HG03060 (cell line): ENCODE measurements around the gene ZNF581.

Experiments used
- ATAC-seq: cut with Tn5 transposase; IDR thresholded peaks from one replicate; pipeline ENCODE4 v1.9.1; 2021; ENCODE audit warnings: low read depth, moderate number of reproducible peaks; ENCODE audit not compliant: unreplicated experiment

Gene ZNF581

GRCh38 chr19:55609326-55609725, 34.1 kb upstream of the ZNF581 start:
- ATAC-seq = no peak

DNA sequence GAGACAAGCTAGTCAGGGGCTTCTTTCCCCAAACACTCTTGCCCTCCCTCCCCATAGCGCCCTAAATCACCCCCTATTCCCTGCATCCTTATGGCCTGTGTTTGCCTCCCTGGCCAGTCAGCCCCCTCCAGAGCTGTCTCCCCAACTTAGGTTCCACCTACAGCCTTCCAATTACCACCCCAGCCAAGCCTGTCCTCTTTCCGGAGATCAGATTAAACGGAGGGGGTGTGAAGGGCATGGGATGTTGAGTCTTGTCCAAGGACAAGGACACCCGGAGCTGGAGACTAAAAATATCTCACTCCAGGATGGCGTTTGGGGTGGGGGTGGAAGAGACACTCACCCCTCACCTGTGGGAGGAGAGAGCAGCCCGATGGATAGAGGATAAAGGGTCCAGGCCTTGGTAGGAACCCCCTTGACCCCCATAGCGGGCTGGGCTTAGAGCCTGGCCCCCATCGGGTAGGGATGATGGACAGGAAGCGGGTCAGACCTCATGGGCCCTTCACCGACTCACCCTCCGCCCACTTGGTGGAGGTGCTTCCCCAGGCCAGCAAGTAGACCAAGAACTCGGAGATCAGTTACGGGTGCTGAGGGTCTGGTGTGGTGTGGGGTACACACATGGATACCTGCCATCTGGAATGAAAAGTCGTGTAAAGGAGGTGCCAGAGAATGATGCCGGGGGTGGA, 32.0 kb upstream of the ZNF581 start:
- ATAC-seq = no peak

DNA sequence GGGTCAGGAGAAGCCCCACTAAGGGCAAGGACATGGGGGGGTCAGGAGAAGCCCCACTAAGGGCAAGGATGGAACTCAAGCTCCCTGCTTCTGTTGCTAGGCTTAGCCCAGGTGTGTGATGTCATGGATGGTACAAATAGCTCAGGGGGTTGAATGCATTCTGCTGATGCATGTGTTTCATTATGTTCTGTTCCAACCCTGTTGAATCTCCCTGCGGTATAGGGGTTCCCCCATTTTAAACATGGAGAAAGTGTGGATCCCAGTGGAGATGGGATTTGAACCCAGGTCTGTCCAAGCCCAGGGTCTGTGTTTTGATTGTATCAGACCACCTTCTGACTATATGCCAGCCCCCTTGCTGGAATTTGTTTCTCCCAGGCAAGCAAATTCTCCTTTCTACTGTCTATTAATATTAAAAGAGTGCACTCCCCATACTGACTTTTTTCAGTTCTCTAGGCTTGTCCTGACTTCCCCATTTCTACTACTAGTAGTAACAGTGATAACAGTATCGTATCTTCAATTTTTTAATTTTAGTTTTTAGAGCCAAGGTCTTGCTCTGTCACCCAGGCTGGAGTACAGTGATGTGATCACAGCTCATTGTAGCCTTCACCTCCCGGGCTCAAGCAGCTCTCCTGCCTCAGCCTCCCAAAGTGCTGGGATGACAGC, 31.3 kb upstream of the ZNF581 start:
- no peak for ATAC-seq

DNA sequence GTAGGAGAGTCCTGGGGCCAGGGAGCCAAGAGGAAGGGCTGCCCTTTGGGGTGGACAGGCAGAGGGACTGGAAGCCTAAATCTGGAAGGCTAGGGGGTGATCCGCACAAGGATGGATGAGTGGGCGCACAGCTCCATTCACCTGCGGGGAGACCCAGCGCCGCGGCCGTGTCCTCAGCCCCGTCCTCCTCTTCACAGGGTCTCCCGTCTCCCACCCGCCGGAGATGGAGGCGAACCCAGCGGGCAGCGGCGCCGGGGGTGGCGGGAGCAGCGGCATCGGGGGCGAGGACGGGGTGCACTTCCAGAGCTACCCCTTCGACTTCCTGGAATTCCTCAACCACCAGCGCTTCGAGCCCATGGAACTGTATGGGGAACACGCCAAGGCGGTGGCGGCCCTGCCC, 30.1 kb upstream of the ZNF581 start:
- no peak for ATAC-seq

DNA sequence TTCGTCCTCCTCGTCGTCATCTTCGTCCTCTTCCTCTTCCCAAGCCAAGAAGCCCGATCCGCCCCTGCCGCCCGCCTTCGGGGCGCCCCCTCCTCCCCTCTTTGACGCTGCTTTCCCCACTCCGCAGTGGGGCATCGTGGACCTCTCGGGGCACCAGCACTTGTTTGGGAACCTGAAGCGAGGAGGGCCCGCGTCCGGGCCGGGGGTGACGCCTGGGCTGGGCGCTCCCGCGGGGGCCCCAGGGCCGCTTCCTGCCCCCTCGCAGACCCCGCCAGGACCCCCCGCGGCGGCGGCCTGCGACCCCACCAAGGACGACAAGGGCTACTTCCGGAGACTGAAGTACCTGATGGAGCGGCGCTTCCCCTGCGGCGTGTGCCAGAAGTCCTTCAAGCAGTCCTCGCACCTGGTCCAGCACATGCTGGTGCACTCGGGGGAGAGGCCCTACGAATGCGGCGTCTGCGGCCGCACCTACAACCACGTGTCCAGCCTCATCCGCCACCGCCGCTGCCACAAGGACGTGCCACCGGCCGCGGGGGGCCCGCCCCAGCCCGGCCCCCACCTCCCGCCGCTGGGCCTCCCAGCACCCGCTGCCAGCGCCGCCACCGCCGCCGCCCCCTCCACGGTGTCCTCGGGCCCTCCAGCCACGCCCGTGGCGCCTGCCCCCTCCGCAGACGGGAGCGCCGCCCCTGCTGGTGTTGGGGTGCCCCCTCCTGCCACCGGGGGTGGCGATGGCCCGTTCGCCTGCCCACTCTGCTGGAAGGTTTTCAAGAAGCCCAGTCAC, 29.3 kb upstream of the ZNF581 start:
- no peak for ATAC-seq

DNA sequence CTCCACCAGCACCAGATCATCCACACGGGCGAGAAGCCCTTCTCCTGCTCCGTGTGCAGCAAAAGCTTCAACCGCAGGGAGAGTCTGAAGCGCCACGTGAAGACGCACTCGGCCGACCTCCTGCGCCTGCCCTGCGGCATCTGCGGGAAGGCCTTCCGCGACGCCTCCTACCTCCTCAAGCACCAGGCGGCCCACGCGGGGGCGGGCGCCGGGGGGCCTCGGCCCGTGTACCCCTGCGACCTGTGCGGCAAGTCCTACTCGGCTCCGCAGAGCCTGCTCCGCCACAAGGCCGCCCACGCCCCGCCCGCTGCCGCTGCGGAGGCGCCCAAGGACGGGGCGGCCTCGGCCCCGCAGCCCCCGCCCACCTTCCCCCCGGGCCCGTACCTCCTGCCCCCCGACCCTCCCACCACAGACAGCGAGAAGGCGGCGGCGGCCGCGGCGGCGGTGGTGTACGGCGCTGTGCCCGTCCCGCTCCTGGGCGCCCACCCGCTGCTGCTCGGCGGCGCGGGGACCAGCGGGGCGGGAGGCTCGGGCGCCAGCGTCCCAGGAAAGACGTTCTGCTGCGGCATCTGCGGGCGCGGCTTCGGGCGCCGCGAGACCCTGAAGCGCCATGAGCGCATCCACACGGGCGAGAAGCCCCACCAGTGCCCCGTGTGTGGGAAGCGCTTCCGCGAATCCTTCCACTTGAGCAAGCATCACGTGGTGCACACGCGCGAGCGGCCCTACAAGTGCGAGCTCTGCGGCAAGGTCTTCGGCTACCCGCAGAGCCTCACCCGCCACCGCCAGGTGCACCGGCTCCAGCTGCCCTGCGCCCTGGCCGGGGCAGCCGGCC, 28.5 kb upstream of the ZNF581 start:
- no peak for ATAC-seq

GRCh38 chr19:55615543-55616394, 27.7 kb upstream of the ZNF581 start:
- ATAC-seq = no peak

- ATAC-seq = no peak
Observed at GRCh38 chr19:55616395-55616875, 27.0 kb upstream of the ZNF581 start.

DNA sequence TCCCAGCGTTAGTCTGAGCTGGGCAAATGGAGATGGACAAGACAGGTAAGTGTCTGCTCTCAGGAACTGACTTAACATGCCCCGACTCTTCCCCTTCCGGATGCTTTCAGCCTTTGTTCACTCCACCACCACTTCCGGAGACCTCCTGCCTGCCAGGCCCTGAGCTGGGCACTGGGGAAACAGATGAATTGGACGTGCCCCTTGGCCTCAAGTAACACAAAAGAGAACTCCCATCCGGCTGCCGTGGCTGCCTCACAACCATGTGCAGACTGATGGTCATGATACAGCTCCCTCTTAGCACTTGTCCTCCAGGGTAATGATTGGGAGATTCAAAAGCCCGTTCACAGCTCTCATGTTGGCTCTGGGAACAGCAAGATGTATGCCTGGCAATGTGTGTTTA, 26.0 kb upstream of the ZNF581 start:
- ATAC-seq = no peak

- no peak for ATAC-seq
Observed at GRCh38 chr19:55618426-55618825, 25.0 kb upstream of the ZNF581 start.

DNA sequence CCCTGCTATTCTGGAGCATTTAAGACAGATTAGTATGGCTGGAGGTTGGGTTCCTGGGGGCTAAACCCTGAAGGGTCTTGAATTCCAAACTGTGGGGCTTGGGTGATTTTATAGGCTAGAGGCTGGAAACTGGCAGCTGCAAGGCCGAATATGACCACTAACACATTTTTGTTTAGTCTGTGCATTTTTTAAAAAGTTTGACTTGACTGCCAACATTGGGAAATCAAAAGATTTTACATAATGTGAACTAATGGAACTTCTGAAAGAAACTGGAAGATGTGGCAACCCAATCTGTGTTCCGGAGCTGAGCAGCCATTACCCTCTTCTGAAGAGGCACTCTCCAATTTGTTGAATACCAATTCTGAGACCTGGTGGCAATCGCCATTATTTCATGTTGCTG, 24.2 kb upstream of the ZNF581 start:
- ATAC-seq = no peak

GRCh38 chr19:55620410-55621204, 22.8 kb upstream of the ZNF581 start:
- ATAC-seq = no peak

- no peak for ATAC-seq
Observed at GRCh38 chr19:55621205-55621672, 22.2 kb upstream of the ZNF581 start.

- ATAC-seq = no peak
Observed at GRCh38 chr19:55621673-55622231, 21.7 kb upstream of the ZNF581 start.

DNA sequence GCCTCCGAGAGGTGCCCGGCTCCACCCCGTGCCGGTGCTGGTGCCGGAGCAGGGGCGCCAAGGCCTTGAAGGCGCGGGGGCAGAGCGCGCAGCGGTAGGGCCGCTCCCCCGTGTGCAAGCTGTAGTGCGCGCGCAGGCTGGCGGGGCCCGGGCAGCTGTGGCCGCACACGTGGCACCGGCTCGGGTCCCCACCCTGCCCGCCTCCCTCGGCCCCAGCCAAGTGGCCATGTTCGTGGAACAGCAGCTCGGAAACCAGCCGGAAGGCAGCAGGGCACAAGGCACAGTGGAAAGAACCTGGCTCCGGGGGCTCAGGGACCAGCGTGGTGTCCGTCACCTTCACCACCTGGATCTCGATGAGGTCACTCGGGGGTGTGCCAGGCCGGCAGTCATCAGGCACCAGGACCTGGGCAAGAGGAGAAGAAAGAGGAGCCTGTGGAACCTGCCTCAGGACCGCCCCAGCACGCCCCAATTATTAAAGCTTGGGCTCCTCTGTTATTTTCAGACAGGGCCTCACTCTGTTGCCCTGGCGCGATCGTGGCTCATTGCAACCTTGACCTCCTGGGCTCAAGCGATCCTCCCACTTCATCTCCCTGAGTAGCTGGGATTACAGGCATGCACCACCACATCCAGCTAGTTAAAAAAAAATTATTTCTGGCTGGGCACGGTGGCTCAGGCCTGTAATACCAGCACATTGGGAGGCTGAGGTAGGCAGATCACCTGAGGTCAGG, 21.0 kb upstream of the ZNF581 start:
- ATAC-seq = no peak

GRCh38 chr19:55623130-55623529, 20.3 kb upstream of the ZNF581 start:
- ATAC-seq = no peak

DNA sequence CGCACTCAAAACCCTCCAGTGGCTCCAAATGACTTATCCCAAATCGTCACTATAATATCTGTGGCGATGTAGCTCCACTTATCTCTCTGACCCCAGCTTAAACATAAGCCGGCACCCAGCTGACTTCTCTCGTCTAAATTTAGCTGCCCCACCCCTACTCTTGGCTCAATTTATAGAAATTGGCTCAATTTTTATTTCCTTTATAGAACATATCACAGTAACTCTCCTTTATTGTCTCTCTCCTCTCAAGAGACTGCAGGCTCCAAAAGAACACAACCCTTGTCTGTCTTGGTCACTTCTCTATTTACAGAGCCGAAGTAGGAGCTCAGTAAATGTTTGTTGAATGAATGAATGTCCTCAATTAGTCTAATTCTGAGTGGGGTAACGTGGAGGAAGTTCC, 19.9 kb upstream of the ZNF581 start:
- no peak for ATAC-seq
